ENCODE data around the gene RFPL3. TPM values are rescaled to one million over a fixed set of nuclear protein-coding genes. Genes with fewer than 3 reads are reported as not detected.
A peak's percentile ranks its signal among the peaks of the same experiment; 100 is the strongest.

Gene RFPL3
- total RNA-seq, 1 donor from 2014 or later = not detected

GRCh38 chr22:32380991-32381390 lies 23.3 kb downstream of the RFPL3 start:
- no peak for DNase-seq
- Mint-ChIP-seq H3K36me3 (ENCODE audit: unreplicated experiment) (no peaks in the 10 kb centered on the region), H3K9me3 (ENCODE audit: unreplicated experiment) (peaks cover 2% of the 10 kb centered on the region), H3K4me3 (ENCODE audit: unreplicated experiment) (no peak overlapping the region), H3K4me1 (ENCODE audit: low read depth, unreplicated experiment) (no peaks in the 10 kb centered on the region), H3K27ac (ENCODE audit: unreplicated experiment) (no peak overlapping the region), H3K27me3 (ENCODE audit: unreplicated experiment) (no peaks in the 10 kb centered on the region)
- TF ChIP-seq CTCF (IDR thresholded peaks at IDR 0.05; ENCODE audit: partially characterized antibody, unreplicated experiment) = no peak

DNA sequence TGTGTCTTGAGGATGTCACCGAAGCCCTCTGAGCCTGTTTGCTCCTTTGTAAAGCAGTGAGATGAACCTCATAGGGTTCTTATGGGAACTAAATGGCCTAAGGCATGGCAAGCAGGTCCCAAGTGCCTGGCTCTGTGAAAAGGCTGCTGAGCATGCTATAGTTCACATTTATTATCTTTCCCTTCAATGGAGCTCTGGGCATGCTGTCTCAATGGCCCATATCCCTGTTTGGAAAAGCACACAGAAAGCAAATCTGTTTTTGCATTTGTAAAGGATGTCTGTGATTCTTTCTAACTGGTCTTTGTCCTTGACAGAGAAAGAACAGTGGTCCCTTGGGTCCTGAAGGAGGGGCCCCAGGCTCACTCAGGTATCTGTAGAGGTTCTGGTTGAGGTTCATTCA lies 28.0 kb downstream of the RFPL3 start:
- TF ChIP-seq CTCF (IDR thresholded peaks at IDR 0.05; ENCODE audit: partially characterized antibody, unreplicated experiment) = no peak
- no peak for DNase-seq
- Mint-ChIP-seq H3K27ac (ENCODE audit: unreplicated experiment) (no peak overlapping the region), H3K27me3 (ENCODE audit: unreplicated experiment) (no peaks in the 10 kb centered on the region), H3K4me3 (ENCODE audit: unreplicated experiment) (no peak overlapping the region), H3K4me1 (ENCODE audit: low read depth, unreplicated experiment) (no peaks in the 10 kb centered on the region), H3K9me3 (ENCODE audit: unreplicated experiment) (peaks cover 2% of the 10 kb centered on the region), H3K36me3 (ENCODE audit: unreplicated experiment) (peaks cover 3% of the 10 kb centered on the region)

DNA sequence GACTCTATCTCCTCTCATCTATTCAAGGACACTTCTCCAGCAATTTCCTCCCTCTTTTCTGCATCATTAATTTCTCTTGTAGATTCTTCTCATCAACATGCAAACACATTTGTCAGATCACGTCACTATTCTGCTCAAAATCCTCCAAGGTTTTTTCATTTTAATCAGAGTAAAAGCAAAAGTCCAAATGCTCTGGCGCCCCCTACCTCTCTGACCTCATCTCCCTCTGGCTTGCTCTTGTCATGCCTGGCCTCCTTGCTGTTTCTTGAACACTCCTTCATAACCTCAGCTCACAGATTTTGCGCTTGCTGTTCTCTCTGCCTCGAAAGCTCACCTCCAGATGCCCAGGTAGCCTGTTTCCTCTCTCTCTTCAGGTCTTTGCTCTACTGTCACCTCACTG lies 32.0 kb downstream of the RFPL3 start:
- peak; percentile 54 for DNase-seq
- TF ChIP-seq CTCF (IDR thresholded peaks at IDR 0.05; ENCODE audit: partially characterized antibody, unreplicated experiment) = peak; percentile 65
- Mint-ChIP-seq H3K36me3 (ENCODE audit: unreplicated experiment) (peaks cover 3% of the 10 kb centered on the region), H3K27ac (ENCODE audit: unreplicated experiment) (no peak overlapping the region), H3K4me3 (ENCODE audit: unreplicated experiment) (no peak overlapping the region), H3K27me3 (ENCODE audit: unreplicated experiment) (no peaks in the 10 kb centered on the region), H3K9me3 (ENCODE audit: unreplicated experiment) (no peaks in the 10 kb centered on the region), H3K4me1 (ENCODE audit: low read depth, unreplicated experiment) (no peaks in the 10 kb centered on the region)

GRCh38 chr22:32395107-32395506 lies 37.4 kb downstream of the RFPL3 start:
- Mint-ChIP-seq H3K9me3 (ENCODE audit: unreplicated experiment) (peaks cover 2% of the 10 kb centered on the region), H3K27me3 (ENCODE audit: unreplicated experiment) (peaks cover 1% of the 10 kb centered on the region), H3K4me3 (ENCODE audit: unreplicated experiment) (no peak overlapping the region), H3K4me1 (ENCODE audit: low read depth, unreplicated experiment) (no peaks in the 10 kb centered on the region), H3K27ac (ENCODE audit: unreplicated experiment) (no peak overlapping the region), H3K36me3 (ENCODE audit: unreplicated experiment) (no peaks in the 10 kb centered on the region)
- no peak for DNase-seq
- no peak for TF ChIP-seq CTCF (IDR thresholded peaks at IDR 0.05; ENCODE audit: partially characterized antibody, unreplicated experiment)

GRCh38 chr22:32396255-32396654 lies 38.6 kb downstream of the RFPL3 start:
- Mint-ChIP-seq H3K36me3 (ENCODE audit: unreplicated experiment) (no peaks in the 10 kb centered on the region), H3K9me3 (ENCODE audit: unreplicated experiment) (peaks cover 2% of the 10 kb centered on the region), H3K27ac (ENCODE audit: unreplicated experiment) (no peak overlapping the region), H3K4me3 (ENCODE audit: unreplicated experiment) (no peak overlapping the region), H3K4me1 (ENCODE audit: low read depth, unreplicated experiment) (no peaks in the 10 kb centered on the region), H3K27me3 (ENCODE audit: unreplicated experiment) (peaks cover 1% of the 10 kb centered on the region)
- TF ChIP-seq CTCF (IDR thresholded peaks at IDR 0.05; ENCODE audit: partially characterized antibody, unreplicated experiment) = no peak
- DNase-seq = no peak
